Keratinocyte (primary cell): ENCODE data around the gene PAN3. TPM values are rescaled to one million over a fixed set of nuclear protein-coding genes. Genes with fewer than 3 reads are reported as not detected.

Experiments
- DNase-seq: peaks from one replicate; pipeline ENCODE4 v3.0.0-alpha.2; 2011; ENCODE audit warnings: low read depth, missing footprints, low spot score
- FAIRE-seq: peaks from 2 replicates; lab custom pipeline; 2011; peaks lifted over from hg19 to GRCh38; lab: Jason Lieb, UNC
- H2AFZ ChIP-seq: 2 replicates; pipeline ENCODE4 v1.6.0; 2012; ENCODE audit warnings: low read length, control low read depth, inconsistent platforms; ENCODE audit not compliant: control insufficient read depth
- H3K27ac ChIP-seq: 2 replicates; pipeline ENCODE4 v1.5.1; 2011; ENCODE audit warnings: low read length; ENCODE audit not compliant: control insufficient read depth, insufficient read depth
- H3K27me3 ChIP-seq: 3 replicates; pipeline ENCODE4 v1.6.0; 2011; ENCODE audit warnings: low read length; ENCODE audit not compliant: control insufficient read depth, insufficient read depth; ENCODE audit errors: extremely low read depth
- H3K36me3 ChIP-seq, 2 experiments: 2 replicates in 1 of 2; 3 replicates in 1 of 2; pipeline ENCODE4 v1.5.1; 2011; ENCODE audit warnings: low read length in 2 of 2, mild to moderate bottlenecking in 1 of 2; ENCODE audit not compliant: control insufficient read depth in 2 of 2, insufficient read depth in 2 of 2; ENCODE audit errors: extremely low read depth in 1 of 2
- H3K4me1 ChIP-seq: 3 replicates; pipeline ENCODE4 v1.5.1; 2011; ENCODE audit warnings: low read length; ENCODE audit not compliant: control insufficient read depth, insufficient read depth; ENCODE audit errors: extremely low read depth
- H3K4me2 ChIP-seq: 3 replicates; pipeline ENCODE4 v1.6.0; 2011; ENCODE audit warnings: low read depth, low read length; ENCODE audit not compliant: control insufficient read depth, insufficient read depth; ENCODE audit errors: extremely low read depth
- H3K4me3 ChIP-seq, 3 experiments: fragments of 200-600 bp in 1 of 3; sonication (generic) in 1 of 3; 2 replicates in 2 of 3; 3 replicates in 1 of 3; pipeline ENCODE4 v1.5.1; 2011 to 2016; ENCODE audit warnings: low read length in 3 of 3, mild to moderate bottlenecking in 3 of 3, control low read depth in 2 of 3, inconsistent platforms in 1 of 3, low read depth in 1 of 3, mixed read lengths in 1 of 3, mixed run types in 1 of 3, moderate library complexity in 1 of 3; ENCODE audit not compliant: control insufficient read depth in 2 of 3, insufficient read depth in 2 of 3; ENCODE audit errors: extremely low read depth in 1 of 3
- H3K79me2 ChIP-seq: 2 replicates; pipeline ENCODE4 v1.6.0; 2012; ENCODE audit warnings: low read length; ENCODE audit not compliant: control insufficient read depth, insufficient read depth
- H3K9ac ChIP-seq: 3 replicates; pipeline ENCODE4 v1.6.0; 2011; ENCODE audit warnings: low read length; ENCODE audit not compliant: control insufficient read depth, insufficient read depth; ENCODE audit errors: extremely low read depth
- H3K9me1 ChIP-seq: 3 replicates; pipeline ENCODE4 v1.6.0; 2011; ENCODE audit warnings: low read length; ENCODE audit not compliant: control insufficient read depth, insufficient read depth; ENCODE audit errors: extremely low read depth
- H3K9me3 ChIP-seq: 2 replicates; pipeline ENCODE4 v1.5.1; 2012; ENCODE audit warnings: low read depth, low read length; ENCODE audit not compliant: control insufficient read depth
- H4K20me1 ChIP-seq: 3 replicates; pipeline ENCODE4 v1.6.0; 2011; ENCODE audit warnings: low read length; ENCODE audit not compliant: control insufficient read depth, insufficient read depth; ENCODE audit errors: extremely low read depth
- EZH2 ChIP-seq: IDR thresholded peaks from one replicate; pipeline ENCODE4 v1.6.1; 2012; ENCODE audit warnings: inconsistent platforms, mild to moderate bottlenecking, low read length, moderate library complexity
- dilution Hi-C: fragments of 300-500 bp; cut with MboI; formaldehyde crosslinking; loops from one replicate; pipeline ENCODE4 v1.7.0; 2020; ENCODE audit warnings: low sequenced_read_pairs; ENCODE audit not compliant: extremely low pct_ligation_motif_present
- polyA plus RNA-seq, 5 experiments: library from polyadenylated mRNA; depleted of rRNA in 3 of 5; stranded (reverse) in 3 of 5; stranded (forward) in 1 of 5; unstranded in 1 of 5; fragments of >200 nt; gene quantifications; 1 replicate in 1 of 5; 2 replicates in 3 of 5; 3 replicates in 1 of 5; pipeline versions ENCODE4 v1.2.1 to v1.2.3, GENCODE V29; 2011 to 2012; ENCODE audit warnings: missing spikeins in 2 of 5, low read depth in 1 of 5, low replicate concordance in 1 of 5
- TF ChIP-seq, protein P1 (sequence below), 3 experiments: IDR thresholded peaks in 1 of 3; conservative IDR thresholded peaks in 1 of 3; optimal IDR thresholded peaks in 1 of 3; 2 replicates in 2 of 3; 3 replicates in 1 of 3; pipeline versions ENCODE3 to v1.5.1; 2011; ENCODE audit warnings: low read length in 3 of 3, mild to moderate bottlenecking in 3 of 3, moderate library complexity in 2 of 3, control low read depth in 1 of 3, inconsistent platforms in 1 of 3; ENCODE audit not compliant: insufficient read depth in 2 of 3; ENCODE audit errors: extremely low read depth in 1 of 3

The PAN3 gene
- polyA plus RNA-seq, 1 donor (not counting 4 experiments of a cell fraction or from before 2014, with no cell fraction given) = 16.8 TPM

- Histone ChIP-seq H3K9me3 (no peaks in the 10 kb centered on the region), H4K20me1 (no peaks in the 10 kb centered on the region), H3K9me1 (no peaks in the 10 kb centered on the region), H3K79me2 (no peaks in the 10 kb centered on the region), H3K27ac (no peak overlapping the region), H3K4me2 (no peak overlapping the region), H3K4me3 (no peak overlapping the region), H3K36me3 (no peaks in the 10 kb centered on the region), H3K4me1 (no peaks in the 10 kb centered on the region), H3K9ac (no peak overlapping the region), H2AFZ (no peak overlapping the region), H3K27me3 (no peaks in the 10 kb centered on the region)
- DNase-seq (no peak), FAIRE-seq (no peak)
- dilution Hi-C loops = no loop called here
- TF ChIP-seq, protein P1, sequence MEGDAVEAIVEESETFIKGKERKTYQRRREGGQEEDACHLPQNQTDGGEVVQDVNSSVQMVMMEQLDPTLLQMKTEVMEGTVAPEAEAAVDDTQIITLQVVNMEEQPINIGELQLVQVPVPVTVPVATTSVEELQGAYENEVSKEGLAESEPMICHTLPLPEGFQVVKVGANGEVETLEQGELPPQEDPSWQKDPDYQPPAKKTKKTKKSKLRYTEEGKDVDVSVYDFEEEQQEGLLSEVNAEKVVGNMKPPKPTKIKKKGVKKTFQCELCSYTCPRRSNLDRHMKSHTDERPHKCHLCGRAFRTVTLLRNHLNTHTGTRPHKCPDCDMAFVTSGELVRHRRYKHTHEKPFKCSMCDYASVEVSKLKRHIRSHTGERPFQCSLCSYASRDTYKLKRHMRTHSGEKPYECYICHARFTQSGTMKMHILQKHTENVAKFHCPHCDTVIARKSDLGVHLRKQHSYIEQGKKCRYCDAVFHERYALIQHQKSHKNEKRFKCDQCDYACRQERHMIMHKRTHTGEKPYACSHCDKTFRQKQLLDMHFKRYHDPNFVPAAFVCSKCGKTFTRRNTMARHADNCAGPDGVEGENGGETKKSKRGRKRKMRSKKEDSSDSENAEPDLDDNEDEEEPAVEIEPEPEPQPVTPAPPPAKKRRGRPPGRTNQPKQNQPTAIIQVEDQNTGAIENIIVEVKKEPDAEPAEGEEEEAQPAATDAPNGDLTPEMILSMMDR (optimal IDR thresholded peaks at IDR 0.05 in 1 of 3, IDR thresholded peaks at IDR 0.05 in 1 of 3, conservative IDR thresholded peaks at IDR 0.05 in 1 of 3; ENCODE audit: extremely low read depth in 1 of 3, insufficient read depth in 2 of 3, low read length in 3 of 3) = no peak
- TF ChIP-seq EZH2 = no peak
These were observed 197.9 kb downstream of the PAN3 start for GRCh38 chr13:28336193-28336657.

GRCh38 chr13:28337166-28338005 lies 199.0 kb downstream of the PAN3 start:
- TF ChIP-seq, protein P1 (optimal IDR thresholded peaks at IDR 0.05 in 1 of 3, IDR thresholded peaks at IDR 0.05 in 1 of 3, conservative IDR thresholded peaks at IDR 0.05 in 1 of 3; ENCODE audit: extremely low read depth in 1 of 3, insufficient read depth in 2 of 3, low read length in 3 of 3) = no peak
- no peak for TF ChIP-seq EZH2
- Histone ChIP-seq H3K9me3 (no peaks in the 10 kb centered on the region), H3K79me2 (no peaks in the 10 kb centered on the region), H3K4me1 (no peaks in the 10 kb centered on the region), H3K27me3 (no peaks in the 10 kb centered on the region), H3K9me1 (no peaks in the 10 kb centered on the region), H4K20me1 (no peaks in the 10 kb centered on the region), H3K27ac (no peak overlapping the region), H2AFZ (no peak overlapping the region), H3K4me3 (no peak overlapping the region), H3K4me2 (no peak overlapping the region), H3K36me3 (no peaks in the 10 kb centered on the region), H3K9ac (no peak overlapping the region)
- DNase-seq (no peak), FAIRE-seq (no peak)
- dilution Hi-C loops = no loop called here
